Stimulated activated CD4-positive, alpha-beta T cell treated with anti-CD3 and anti-CD28 coated beads, Interleukin-1b, Interleukin-23, amount 100 ng/mL, for 4 hours (primary cell): ENCODE data around the gene CCM2L.
"Not testable (repeated sequence)": the region's sequence is repeated elsewhere in the genome, so short reads cannot be mapped to it uniquely, and the experiment has no call there.

ENCODE experiments used
- DNase-seq, 2 donors: peaks; one replicate each; pipeline ENCODE4 v3.0.0-alpha.2; 2020; ENCODE audit warnings: low read depth in 2 of 2

CCM2L gene

GRCh38 chr20:32028647-32029372 is 18.6 kb downstream of the CCM2L start:
- DNase-seq, result no peak

GRCh38 chr20:32029561-32029960 is 19.3 kb downstream of the CCM2L start:
- DNase-seq, result no peak

DNA sequence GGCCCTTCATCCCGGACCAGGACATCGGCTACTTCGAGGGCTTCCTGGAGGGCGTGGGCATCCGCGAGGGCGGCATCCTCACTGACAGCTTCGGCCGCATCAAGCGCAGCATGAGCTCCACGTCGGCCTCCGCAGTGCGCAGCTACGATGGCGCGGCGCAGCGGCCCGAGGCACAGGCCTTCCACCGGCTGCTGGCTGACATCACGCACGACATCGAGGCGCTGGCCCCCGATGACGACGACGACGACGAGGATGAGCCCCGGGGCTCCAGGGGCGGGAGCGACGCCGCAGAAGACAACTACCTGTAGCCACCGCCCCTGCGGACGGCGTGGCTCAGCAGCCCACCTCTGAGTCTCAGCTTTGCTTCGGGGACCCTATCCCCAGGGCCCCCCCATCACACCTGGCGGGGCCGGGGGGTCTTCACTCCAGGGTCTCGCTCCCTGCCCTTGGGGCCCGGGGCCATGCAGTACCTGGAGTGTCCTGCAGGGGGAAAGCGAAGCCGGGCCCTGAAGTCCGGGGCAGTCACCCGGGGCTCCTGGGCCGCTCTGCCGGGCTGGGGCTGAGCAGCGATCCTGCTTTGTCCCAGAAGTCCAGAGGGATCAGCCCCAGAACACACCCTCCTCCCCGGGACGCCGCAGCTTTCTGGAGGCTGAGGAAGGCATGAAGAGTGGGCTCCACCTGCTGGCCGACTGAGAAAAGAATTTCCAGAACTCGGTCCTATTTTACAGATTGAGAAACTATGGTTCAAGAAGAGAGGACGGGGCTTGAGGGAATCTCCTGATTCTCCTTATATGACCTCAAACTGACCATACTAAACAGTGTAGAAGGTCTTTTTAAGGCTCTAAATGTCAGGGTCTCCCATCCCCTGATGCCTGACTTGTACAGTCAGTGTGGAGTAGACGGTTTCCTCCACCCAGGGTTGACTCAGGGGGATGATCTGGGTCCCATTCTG is 21.0 kb downstream of the CCM2L start:
- DNase-seq, result peak; percentile 39 to 52

DNA sequence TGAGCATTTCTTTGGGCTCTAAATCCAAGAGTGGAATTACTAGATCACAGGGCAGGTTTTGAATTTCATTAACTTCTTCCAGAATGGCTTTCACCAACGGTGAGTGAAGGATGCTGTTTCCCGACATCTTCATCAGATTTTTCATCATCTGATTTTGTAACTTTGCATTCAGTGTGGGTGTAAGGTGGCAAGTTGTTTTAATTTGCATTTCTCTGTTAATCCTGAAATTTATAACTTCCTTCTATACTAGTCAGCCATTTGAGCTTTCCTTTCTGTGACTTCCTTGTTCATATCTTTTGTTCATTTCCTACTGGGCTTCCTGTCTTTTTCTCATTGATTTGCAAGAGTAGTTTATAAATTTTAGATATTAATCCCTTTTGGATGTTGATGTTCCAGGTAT is 23.1 kb downstream of the CCM2L start:
- DNase-seq, result no peak

DNA sequence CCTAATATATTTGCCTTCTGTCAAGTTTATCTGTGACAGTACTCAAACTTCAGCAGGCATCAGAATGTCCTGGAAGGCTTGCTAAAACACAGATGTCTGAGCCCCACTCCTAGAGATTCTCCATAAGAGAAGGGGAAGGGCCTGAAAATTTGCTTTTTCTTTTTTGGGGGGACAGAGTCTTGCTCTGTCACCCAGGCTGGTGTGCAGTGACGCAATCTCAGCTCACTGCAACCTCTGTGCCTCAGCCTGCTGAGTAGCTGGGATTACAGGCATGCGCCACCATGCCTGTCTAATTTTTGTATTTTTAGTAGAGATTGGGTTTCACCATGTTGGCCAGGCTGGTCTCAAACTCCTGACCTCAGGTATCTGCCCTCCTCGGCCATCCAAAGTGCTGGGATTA is 23.5 kb downstream of the CCM2L start:
- not testable (repeated sequence) for DNase-seq

DNA sequence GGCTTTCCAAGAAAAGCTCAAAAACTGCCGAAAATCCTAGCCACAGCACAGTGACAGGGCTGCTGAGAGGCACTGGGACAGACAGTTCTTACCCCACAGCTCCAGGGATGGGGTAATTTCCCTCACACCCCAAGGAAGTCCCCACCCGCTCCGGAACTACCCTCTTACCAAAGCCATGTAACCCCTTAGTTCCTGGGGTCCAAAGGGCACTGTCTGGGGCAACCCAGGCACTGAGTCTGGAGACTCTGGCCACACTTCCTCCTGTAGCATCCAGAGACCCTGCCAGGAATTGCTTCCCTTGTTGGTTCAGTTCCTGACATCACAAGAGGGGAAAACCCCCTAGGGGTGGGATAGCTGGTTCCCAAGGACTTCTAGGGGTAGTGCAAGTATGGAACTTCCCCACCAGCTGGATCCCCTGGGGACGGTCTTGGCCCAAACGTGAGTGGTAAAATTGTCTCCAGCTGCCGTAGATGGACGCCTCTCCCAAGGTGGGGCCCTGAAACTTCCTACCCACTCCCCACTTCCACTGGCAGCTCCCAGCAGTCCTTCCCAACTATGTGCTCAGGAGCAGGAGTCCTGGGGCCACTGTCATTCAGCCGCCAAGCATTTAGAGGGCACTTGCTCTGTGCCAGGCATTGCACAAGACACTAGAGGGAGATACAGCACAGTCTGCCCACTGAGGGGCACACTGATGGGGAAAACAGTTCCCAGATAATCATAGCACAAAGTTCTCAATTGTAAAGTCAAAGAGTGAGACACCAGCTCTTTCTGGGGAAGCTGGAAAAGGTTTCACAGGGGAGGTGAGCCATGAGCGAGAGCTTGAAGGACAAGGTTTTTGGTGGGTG is 24.6 kb downstream of the CCM2L start:
- no peak for DNase-seq

GRCh38 chr20:32035426-32035779 is 25.2 kb downstream of the CCM2L start:
- DNase-seq, result no peak

GRCh38 chr20:32036252-32036651 is 26.0 kb downstream of the CCM2L start:
- DNase-seq, result no peak

DNA sequence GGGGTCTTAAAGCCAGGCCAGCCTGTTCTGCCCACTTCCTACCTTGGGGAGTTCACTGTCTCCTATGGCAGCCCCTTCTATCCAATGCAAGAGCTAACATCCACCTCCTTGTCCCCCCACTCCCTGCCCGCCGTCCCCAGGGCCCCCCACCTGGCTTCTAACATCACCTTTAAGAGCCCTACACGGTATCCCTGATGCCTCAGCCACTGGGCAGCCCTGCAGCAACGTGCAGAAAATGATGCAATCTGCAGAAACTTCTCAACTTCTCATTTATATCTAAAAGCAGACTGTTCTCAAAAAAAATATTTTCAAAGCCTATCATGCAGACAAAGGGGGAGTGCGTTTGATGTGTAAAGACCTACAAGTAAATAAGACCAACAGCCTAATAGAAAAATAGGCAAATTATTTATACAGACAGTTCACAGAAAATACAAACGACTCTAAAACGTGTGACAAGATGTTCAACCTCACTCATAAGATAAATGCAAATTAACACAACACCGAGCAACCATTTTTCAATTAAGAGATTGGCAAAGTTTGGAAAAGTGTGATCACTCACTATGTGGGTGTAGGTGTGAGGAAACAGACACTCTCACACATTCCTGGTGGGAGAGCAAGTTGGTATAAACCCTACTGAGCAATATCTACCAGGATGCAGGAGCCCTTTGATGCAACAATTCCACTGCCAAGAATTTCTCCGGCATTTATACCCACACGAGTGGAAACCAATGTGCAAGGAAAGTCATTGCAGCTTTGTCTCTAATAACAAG is 26.7 kb downstream of the CCM2L start:
- no peak for DNase-seq

GRCh38 chr20:32037929-32038328 is 27.7 kb downstream of the CCM2L start:
- DNase-seq, result no peak

DNA sequence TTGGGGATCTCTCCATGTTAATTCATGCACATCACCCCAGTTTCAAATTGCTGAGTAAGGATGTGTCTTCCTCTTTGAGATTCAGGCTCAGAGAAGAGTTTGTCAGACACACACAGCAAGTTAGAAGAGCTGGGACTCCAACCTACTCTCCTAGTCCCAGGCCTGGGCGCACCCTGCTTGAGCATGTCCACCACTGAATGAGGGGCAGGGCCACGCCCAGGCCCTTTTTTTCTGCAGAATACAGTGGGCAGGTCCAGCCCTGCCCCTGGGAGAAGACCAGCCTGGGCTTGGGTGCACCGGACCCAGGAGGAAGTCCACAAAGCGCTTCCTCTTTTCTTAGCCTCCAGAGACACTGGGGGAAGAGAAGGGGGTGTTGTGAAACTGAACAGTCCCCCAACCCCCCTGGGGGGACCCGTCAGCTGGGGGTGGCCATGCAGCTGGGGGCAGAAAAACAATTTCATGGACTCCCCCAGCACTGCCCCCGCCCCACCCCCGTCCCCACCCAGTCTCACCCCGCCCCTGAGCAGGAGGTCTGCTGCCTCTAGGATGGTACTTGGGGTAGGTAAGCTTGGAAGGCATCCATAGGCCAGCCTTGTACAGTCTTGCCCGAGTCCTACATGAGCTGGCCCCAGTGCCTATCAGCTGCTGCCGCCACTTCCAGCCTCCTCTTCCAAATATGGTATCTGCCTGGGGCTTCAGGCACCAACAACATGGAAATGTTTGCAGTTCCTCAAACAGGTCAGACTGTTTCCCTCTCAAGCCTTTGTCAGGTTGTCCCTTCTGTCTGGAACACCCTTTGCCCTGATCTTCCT is 30.1 kb downstream of the CCM2L start:
- DNase-seq, result no peak

- DNase-seq, result no peak
Measured at GRCh38 chr20:32045999-32046398, 35.8 kb downstream of the CCM2L start.

DNA sequence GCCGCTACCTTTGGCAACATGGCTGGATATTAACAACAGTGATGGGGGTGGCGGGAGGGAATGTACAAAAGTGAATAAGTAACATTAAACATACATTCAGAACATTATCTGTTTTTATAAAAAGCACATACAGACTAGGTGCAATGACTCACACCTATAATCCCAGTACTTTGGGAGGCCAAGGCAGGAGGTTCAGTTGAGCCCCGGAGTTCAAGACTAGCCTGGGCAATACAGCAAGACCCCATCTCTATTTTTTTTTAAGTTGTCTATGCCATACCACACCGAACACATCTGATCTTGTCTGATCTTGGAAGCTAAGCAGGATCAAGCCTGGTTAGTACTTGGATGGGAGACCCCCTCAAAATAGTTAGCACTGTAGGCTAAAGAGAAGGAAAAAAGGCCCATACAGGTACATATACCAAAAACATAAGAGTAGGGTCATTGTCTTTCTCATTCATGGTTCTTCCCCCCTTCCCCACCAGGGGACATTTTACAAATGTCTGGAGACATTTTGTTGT is 40.1 kb downstream of the CCM2L start:
- DNase-seq, result no peak

- no peak for DNase-seq
Measured at GRCh38 chr20:32050851-32051556, 40.8 kb downstream of the CCM2L start.

- DNase-seq, result no peak
Measured at GRCh38 chr20:32051720-32052089, 41.5 kb downstream of the CCM2L start.

GRCh38 chr20:32052090-32052777 is 42.0 kb downstream of the CCM2L start, which contains the start of gene HCK:
HCK (plus strand) TSS chr20:32052242.
- no peak for DNase-seq

DNA sequence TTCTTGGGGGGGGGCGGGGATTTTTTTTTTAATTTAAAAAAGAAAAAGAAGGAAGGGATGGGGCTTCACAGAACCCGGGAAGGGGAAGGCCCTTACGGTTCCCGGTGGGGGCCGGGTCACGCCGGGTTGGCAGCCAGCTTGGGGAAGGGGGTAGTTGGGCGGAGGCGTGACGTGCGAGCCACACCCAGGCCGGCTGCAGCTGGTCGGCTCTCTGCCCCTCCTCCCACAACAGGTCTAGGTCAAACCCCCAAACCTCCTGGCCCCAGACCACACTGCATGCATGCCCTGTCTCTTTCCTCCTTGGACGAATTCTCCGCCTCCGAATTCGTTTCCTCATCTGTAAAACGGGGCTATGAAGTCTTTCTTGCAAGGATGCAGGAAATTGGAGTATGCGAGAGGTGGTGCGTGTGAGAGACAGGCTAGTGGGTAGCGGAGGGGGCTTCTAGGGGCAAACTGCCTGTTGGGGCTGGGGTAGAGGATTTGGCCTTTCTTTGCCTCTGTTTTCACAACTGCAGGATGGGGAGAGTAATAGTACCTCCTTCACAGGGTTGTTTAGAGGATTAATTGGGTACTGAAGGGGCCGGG is 42.6 kb downstream of the CCM2L start:
- no peak for DNase-seq

DNA sequence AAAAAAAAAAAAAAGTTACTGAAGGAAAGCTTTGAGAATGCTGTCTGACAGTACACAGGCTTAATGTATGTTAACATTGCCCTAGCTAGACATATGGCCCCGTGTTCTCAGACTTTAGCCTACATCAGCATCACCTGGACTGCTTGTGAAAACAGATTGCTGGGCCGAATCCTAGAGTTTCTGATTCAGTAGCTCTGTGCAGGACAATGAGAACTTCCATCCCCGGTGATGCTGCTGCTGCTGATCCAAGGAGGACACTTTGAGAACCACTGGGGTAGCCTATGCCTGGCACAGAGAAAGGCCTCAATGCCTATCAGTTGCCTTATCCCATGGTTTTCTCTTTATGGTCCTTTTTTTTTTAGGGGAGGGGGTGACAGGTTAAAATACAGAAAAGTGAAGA is 43.4 kb downstream of the CCM2L start:
- DNase-seq, result no peak
